GM19025 (cell line): ENCODE data around the gene ITGB2.

ENCODE experiments used
- ATAC-seq: cut with Tn5 transposase; IDR thresholded peaks from one replicate; pipeline ENCODE4 v1.9.1; 2021; ENCODE audit warnings: mild to moderate bottlenecking, low read depth, moderate library complexity; ENCODE audit not compliant: unreplicated experiment

Gene ITGB2

DNA sequence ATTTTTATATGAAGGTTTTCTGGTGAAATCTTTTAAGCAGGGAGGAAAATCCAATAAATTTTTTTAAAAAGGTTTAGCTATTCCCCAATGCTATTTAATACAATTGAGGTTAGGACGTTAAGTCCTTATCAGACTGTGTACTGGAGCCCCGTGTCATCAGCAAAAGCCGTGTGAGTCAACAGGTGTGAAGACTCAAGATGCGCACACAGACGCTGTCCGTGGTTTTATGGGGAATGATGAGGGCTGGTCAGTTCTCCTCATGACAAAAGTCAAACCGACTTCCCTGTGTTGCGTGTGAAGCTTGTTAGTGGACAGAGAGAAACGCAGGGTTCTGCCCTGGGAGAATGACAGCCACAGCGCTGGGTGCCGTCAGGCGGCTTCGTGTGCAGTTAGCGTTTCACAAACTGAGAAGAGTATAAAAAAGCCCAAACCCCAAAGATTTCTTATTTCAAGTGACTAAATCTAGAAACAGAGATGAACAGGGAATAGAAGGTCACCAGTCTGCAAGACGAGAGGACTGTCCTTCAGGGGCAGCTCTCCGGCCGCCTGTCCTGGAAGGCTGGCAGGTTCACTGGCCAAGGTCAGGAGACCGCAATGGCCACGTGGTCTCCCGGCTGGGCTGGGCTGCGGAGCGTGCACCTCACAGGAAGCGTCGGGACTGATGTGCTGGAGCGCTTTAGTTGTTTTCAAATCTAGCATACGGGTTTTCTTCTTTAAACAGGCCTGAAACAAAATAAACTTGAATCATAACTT is 69.6 kb downstream of the ITGB2 start:
- ATAC-seq = no peak

DNA sequence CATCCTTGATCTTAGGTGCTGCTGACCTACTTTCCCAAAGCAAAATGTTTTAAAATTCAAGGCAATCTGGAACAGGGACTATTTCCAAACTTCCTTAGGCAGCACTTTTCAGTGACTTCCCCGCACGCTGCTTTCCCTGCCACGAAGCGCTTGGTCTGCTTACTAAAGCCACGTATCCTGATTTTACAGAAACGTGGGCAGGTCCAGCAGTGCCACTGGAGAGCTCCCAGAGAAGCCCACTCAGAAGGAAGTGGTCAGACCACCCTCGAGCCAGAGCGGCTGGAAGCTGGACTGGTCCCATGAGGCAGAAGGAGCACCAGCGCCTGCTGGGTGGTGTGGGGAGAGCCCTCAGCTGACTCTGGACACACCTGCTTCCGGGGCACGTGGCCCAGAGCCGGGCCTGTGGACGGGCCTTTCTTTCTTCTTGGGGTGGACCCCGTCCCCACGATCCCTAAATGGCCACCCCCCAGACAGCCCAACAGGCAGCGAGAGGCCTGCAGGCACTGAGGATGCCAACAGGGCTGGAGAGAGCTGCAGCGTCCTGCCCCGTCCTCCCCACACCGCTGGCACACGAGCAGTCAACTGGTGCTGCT is 70.4 kb downstream of the ITGB2 start:
- ATAC-seq = no peak

DNA sequence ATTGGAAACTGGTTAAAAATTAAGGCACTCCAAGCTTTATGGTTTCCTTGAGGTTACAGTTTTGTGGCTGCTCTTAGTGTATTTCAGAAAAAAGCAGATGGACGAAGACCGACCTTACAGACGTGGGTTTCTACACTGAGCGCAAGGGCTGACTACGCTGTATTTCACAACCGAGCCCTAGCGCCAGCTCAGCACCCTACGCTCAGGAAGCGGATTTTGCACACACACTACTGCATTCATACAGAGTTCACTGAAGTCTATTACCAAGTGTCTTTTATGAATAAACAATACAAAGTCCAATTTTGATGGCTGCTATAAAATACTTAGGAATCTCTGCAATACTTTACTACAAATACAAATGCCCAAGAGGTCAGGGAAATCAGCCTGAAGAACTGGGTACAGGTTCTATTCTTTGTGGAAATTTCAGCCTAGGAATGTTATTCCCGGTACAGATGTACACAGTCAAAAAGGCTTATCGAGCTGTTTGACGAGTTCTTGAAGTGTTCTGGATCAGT is 71.0 kb downstream of the ITGB2 start:
- ATAC-seq = no peak

DNA sequence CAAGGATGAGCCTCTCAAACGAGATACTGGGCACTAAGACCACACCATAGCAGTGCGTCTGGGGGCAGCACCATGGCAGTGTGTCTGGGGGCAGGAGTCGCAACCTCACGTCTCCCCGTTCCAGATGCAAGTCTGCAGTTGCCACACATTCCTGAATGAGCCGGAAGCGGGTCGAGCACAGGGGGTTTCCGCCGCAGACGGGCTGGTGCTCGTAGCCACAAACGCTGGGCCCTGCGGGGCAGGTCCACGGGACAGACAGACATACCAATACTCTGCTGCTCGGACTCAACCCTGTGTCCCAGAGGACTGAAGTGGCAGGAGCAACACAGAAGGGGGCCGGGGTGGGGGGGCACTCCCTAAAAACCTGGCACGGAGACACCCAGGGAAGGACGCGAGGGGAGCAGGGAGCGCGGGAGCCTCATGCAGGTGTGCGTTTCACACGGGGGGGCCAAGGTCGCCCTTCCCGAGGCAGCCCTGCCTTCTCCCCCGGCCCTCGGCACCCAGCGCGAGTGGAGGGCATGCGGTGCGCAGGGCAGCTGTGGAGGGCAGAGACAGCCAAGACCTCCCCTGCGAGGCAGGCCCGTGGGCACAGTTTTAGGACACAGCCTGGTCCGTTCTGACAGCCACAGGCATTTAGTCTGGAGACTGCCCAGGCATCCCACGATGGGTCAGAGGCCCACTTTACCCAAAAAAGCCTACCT is 71.7 kb downstream of the ITGB2 start:
- no peak for ATAC-seq

DNA sequence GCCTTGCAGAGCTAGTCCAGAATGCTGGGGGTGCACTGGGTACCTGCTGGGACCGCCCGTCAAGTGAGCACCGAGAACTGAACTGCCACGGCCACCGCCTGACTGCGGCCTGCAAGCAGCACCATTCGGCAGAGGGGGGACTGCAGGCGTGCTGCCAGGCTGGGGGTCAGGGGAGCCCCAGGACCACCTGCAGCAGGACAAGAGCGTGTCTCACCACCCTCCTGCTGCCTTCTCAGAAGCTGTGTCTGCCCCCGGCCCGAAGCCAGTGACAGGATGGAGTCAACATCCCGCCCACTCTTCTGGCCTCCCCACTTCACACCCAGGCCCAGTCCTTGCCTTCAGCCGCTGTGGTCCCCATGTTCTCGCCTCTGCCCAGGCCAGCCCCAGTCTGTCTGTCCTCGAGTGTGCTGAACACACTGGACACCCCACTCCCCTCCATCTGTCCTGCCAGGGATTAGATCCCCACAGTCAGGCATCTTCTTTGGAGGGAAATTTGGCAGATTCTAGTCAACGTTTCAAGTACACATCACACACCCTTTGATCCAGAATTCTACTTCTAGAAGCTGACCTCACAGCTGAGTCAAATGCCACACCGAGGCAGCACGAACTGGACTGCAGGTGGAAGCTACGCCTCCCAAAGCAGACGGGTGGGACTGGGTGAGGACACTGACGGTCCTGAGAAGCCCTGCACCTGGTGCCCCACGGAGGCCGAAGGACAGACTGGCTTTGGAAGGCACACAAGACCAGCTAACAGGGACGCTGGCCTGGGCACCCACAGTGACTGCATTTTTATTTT is 73.2 kb downstream of the ITGB2 start:
- ATAC-seq = no peak

DNA sequence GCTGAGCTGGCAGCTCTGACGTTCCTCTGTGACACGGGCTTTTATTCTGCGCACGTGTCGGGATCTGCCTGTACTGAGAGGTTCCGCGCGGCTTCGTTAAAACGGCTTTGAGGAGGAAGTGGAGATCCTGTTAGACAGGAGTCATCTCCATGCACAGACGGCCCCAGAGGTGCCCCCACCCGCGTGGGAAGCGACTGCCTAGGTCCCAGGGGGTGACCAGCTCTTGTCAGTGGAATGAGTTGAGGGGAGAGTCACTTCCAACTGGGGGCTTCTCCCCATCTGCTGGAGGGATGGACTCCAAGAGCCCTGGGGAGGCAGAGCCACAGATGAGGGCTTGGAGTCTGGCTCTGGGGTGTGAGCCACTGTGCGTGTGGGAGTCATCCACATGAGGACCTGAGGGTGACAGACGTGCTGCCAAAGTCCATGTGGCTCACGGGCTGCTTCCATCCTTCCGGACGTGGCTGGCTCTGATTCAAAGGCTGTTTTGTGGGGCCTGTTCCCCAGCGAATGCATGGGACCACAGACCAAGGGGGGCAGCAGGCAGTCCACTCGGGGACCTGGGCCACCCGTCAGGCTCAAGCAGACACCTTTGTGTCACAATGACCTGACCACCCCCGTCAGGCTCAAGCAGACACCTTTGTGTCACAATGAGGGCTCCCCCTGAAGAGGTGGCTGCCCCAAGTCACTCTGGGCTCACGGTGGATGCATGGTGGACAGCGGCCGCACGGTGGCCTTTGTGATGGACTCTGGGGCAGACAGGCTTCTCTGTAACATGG is 74.0 kb downstream of the ITGB2 start:
- ATAC-seq = no peak

DNA sequence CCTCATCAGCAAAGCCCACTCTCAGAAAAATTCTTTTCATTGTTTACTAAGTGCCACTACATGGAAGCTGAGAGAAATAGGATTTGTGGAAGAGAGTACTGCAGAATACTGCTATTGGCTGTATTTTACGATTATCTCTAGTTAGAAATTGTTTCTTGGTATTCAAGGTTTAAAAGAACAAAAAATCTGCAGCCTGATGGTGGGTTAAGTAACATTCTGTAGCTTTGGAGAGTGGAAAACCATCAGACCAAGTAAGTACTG is 74.5 kb downstream of the ITGB2 start:
- ATAC-seq = no peak

DNA sequence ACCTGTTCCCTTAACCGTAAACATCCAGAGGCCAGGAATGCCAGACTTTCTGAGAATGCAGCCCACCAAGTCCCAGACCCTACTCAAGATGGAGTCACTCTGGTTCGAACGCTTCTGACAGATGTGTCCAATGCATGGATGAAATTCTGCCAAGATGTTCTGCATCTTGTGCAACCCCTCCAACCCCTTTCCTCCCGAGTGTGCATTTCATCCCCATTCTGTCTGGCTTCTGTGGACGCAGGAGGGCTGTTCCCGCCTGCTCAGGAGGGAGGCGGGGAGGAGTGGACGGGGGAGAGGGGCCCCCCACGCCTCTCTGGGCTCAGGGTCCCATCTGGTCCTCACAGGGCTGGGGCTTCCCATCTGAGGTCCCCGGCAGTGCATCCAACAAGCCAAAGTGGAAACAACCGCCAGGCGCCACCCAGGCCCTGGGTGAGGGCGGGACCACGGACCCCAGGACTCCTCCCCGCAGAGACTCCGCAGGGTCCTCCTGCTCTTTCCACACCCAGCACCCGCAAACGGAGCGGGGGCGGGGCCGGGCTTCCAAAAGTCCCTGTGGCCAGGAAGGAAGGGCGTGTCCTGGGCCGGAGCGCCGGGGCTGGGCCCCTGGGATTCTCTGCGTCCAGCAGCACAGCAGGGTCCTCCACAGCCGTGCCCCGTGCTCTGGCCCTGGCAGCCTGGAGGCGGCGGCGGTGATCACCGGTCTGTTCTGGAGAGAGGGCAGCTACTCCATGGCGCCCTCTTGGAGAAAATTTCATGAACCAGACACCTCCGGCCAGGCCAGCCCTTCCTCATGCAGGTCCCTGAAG is 75.1 kb downstream of the ITGB2 start:
- ATAC-seq = no peak

DNA sequence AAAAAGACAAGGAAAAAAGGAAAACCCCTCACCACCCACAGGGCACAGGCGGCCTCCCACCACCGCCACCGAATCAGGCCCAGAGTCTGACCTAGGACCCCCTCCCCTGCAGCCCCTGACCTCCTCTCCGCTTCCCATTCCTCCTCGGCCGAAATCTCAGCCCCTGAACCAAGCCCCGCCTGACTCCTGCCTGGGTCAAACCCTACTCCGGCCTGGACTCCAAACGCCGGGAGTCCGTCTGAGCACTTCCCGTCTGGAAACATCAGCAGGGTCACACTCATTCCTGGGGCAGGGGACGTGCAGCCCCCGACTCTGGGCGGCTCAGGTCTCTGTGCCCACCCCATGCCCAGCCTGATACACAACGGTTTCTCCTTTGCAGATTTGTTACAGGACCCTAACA is 76.4 kb downstream of the ITGB2 start:
- no peak for ATAC-seq

DNA sequence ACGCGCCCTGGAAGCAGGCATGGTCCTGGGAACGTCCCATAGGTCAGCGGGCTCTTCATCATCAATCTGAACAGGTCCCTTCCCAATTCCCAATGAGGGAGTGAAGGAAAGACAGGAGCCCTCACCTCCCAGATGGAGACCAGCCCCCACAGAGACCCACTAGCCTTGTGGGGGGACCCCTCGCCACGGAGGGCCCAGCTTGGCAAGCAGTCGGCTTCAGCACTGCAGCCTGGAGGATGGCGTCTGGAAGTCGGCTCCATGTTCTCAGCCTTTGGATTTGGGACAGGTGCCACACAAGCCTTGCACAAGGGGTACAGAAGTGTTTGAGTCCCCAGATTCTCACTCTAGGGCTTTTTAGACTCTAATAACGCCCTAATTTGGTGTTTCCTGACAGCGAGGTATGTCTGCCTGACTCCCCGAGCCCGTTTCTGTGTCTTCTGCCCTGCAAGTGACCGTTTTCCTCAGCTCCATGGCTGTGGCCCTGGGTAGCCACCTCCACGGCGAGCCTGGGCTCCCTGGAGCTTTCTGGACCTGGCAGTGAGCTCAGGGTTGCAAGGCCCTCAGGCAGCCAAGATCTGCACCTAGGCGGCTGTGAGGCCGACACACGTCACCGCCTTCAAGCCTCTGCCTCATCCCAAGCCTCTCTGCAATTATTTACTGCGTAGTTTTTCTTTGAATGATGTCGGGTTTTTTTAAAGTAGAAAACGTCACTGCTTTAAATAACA is 77.8 kb downstream of the ITGB2 start:
- no peak for ATAC-seq

DNA sequence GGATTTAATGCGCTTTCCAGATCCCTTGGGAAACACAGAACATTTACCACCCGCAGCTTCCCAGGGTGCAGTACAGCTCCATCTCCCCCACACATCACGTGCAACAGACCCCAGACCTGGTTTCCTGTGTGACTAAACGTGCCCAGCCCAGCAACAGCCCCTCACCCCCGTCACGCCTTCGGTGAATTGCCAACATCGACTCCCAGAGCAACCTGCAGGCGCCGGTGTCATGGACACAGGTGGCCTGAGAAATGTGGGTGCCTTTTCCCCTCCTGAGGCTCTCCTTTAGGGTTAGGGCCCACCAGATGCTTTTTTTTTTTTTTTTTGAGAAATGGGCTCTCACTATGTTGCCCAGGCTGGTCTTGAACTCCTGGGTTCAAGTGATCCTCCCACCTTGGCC is 78.6 kb downstream of the ITGB2 start:
- no peak for ATAC-seq

DNA sequence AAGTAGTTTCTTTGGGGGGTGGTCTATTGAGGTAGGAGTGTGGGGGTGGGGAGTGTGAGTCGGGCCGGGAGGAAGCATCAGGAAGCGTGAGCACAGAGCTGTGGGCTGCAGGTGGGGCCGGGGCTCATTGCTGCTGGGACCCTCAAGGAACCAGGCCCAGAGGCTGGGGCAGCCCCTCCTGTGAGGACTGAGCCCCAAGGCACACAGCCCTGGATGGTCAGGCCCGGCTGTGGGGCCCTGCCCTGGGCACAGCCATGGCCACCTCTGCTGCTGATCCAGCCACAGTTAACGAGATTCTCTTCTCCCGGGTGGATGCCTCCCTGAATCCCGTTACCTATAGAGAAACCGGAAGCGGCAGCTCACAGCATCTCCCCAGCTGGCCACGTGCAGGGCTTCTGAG is 79.9 kb downstream of the ITGB2 start:
- no peak for ATAC-seq

DNA sequence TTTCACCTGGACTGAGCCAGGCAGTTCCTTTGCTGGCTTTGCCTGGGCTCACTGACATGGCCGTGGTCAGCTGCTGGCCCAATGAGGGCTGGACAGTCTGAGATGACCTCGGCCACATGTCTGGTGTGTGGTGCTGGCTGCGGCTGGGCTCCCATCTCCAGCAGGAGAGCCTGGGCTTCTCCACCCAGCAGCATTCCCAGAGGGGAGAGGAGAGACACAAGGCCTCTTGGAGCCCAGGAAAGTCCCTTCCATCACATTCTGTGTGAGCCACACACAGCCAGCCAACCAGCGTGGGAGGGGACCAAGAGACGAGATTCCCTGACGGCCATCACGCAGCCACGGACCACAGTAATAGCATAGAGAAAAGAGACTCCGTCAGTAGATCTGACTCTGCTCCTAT is 81.7 kb downstream of the ITGB2 start:
- ATAC-seq = no peak

DNA sequence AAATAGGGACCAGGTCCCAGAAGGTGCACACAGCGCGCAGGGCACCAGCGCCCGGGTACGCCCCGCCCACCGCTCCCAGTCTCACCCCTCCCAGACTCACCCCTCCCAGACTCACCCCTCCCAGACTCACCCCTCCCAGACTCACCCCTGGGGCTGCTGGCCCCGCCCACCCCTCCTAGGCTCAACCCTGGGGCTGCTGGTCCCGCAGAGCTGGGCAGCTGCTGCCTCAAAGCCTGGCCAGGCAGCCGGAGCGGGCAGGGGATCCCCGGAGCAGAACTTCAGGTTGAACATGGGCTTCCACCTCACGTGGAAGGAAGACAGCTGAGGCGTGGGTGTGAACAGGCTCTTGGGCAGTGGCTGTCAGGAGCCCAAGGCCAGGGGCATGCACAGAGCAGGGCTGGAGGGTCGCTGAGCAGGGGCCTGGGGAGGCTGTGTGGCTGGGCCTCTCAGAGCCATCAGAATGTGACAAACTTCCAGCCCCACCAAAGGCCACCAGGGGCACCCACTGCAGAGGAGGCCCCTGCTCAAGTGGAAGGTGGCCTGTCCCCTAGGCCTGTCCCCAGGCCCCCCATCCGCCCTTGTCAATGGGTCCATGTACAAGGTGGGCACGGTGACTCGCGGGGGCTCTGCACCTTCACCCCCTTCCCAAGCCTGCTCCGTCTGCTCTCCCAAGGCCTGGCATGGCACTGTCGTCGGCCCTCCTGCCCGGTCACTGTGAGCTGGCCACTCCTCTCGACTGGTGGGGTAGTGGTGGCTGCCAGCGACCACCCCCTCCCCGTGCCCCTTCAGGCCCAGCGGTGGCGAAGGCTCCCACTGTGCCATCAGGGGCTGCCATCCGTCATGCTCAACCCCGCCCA is 82.4 kb downstream of the ITGB2 start:
- no peak for ATAC-seq

DNA sequence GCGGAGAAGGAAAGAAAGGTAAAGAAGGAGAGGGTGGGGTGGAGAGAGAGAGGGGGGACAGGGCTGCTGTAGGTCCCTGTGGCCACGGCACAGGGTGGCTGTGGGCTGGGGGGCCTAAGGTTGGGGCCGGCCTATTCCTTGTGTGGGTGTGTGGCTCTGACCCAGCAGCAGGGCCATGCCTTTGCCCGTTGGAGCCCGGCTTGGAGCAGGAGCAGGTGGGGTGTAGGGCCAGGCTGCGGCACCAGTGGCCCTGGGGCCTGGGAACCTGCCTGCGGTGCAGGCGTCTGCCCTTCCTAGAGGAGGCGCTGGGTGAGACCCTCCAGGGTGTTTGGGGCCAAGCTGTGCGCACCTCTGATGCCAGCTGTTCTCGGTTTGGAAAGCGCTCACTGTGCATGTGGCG is 83.2 kb downstream of the ITGB2 start:
- no peak for ATAC-seq

DNA sequence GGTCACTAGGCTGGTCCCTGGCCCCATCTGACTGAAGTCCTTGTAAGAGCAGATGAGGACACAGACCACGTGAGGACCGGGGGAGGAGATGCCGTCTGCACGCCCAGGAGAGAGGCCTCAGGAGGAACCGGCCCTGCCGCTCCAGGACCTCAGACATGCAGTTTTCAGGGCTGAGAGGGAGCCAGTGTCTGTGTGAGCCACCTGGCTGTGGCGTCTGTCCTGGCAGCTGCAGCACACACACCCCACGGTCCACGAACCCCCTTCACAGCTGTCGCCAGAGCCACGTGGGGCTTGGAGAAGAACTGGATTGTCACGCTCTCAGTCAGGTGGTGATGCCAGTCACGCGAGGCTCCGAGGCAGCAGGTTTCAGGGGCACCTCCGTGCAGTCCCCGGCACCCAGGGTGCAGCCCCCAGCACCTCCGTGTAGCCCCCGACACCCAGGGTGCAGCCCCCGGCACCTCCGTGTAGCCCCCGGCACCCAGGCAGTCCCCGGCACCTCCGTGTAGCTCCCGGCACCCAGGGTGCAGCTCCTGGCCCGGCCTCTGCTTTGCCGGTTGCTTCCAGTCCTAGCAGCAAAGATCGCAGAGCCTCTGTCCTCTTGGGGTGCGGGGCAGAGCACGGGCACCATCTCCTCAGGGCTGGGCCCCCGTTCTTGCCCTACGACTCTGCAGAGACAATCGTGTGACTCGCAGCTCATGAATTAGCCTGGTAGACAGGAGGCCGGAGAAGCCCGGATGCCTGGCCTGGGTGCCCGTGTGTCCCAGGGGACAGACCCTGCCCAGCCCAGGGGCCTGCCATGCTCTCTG is 83.8 kb downstream of the ITGB2 start:
- ATAC-seq = no peak

DNA sequence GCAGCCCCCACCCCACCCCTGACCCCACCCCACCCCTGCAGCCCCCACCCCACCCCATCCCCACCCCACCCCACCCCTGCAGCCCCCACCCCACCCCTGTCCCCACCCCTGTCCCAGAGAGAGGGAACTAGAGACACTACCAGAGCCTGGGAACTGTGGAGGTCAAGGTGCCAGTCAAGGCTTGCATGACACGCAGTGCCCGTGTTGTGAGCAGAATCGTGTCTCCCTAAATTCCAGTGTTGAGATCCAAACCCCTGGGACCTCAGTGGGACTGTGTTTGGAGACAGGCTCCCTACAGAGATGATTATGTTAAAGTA is 84.4 kb downstream of the ITGB2 start:
- no peak for ATAC-seq
